ENCODE data around the gene HS2ST1.

DNA sequence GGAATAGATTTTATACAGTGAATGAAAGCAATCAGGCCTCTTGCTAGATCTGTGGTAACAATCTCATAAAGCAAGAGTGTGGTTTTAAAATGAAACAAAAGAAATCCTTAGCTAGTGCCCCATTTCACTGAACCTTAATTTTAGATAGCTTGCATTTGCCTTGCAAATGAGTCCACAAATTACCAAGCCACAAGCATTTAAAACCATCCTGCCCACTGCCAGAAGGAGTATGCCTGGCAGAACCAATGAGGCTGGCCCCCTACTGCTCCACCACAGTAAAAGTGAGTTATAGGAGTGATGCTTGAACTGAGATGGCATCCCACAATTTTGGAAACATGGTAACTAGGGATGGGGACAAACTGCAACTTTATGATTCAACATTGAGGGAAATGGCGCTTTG, 207.8 kb downstream of the HS2ST1 start:
- TF ChIP-seq CTCF (IDR thresholded peaks at IDR 0.05; ENCODE audit: low read length) (no peak), EZH2 (IDR thresholded peaks at IDR 0.05; ENCODE audit: borderline replicate concordance, low read length) (no peak)

Data from OCI-LY1 (cell line).